GM19043 (cell line): ENCODE measurements around the gene TAF4.
A peak's percentile ranks its signal among the peaks of the same experiment; 100 is the strongest.
"Not testable (repeated sequence)": the region's sequence is repeated elsewhere in the genome, so short reads cannot be mapped to it uniquely, and the experiment has no call there.

Experiments used
- ATAC-seq: cut with Tn5 transposase; IDR thresholded peaks from one replicate; pipeline ENCODE4 v1.9.1; 2021; ENCODE audit warnings: low read depth; ENCODE audit not compliant: unreplicated experiment

The TAF4 gene

DNA sequence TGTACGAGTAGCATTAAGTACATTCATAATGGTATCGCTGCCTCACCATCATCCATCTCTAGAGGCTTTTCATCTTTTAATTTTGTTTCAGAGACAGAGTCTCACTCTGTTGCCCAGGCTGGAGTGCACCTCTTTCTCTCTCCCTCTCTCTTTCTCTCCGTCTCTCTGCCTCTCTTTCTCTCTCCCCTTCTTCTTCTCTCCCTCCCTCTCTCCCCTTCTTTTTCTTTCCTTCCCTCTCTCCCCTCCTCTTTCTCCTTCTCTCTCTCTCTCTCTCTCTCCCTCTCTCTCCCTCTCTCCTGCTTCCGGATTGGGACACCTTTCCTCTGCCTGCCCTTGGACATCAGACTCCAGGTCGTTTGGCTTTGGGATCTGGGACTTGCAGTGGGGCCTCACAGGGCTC lies 17.6 kb upstream of the TAF4 start:
- ATAC-seq = no peak

DNA sequence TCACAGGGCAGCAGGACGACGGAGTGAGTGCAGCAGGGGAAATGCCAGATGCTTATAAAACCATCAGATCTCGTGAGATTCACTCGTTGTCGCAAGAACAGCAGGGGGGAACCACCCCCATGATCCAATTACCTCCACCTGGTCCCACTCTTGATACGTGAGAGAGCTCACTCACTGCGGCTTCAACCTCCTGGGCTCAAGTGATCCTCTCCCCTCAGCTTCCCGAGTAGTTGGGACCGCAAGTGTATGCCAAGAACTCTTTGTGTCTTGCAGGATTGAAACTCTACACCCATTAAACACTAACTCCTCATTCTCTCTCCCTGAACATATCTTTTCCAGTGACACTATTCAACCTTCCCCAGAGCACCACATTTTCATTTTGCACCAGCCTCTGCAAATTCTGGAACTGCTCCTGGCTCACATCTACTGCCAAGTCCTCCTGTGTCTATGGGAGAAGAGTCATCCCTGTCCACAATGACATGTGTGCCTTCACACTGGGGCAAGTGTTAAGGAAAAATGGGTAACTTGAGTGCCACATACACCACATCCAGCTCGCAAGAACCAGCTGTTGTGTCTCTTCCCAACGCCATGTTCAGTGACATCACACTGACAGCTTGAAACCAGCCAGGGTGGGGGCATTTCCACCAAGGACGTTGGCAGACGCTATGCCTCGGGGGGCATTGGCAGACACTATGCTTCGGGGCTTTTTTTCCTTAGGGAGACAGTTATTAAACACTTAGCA lies 14.7 kb upstream of the TAF4 start:
- ATAC-seq = no peak

DNA sequence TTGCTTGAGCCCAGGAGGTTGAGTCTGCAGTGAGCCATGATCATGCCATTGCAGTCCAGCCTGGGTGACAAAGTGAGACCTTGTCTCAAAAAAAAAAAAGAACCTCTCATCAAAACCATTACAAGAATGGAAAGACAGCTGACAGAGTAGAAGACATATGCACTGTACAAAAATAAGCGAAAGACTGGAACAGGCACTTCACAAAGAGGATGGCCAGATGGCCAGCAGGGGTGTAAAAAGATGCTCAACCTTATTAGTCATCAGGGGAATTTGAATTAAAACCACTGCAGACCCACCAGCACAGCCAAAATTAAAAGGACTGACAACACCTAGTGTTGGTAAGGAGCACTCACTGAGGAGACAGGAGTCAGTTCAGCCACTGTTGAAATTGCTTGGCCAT lies 13.5 kb upstream of the TAF4 start:
- ATAC-seq = no peak

DNA sequence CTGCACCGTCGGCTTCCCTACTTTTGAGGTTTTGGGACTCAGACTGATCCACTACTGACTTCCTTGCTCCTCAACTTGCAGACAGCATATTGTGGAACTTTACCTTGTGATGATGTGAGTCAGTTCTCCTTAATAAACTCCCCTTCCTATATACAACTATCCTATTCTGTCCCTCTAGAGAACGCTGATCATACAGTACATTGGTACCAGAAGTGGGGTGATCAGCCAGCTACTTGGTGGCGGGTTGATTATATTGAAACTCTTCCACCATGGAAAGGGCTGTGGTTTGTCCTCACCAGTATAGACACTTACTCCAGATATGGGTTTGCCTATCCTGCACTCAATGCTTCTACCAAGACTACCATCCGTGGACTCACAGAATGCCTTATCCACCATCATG lies 7.6 kb upstream of the TAF4 start:
- no peak for ATAC-seq

DNA sequence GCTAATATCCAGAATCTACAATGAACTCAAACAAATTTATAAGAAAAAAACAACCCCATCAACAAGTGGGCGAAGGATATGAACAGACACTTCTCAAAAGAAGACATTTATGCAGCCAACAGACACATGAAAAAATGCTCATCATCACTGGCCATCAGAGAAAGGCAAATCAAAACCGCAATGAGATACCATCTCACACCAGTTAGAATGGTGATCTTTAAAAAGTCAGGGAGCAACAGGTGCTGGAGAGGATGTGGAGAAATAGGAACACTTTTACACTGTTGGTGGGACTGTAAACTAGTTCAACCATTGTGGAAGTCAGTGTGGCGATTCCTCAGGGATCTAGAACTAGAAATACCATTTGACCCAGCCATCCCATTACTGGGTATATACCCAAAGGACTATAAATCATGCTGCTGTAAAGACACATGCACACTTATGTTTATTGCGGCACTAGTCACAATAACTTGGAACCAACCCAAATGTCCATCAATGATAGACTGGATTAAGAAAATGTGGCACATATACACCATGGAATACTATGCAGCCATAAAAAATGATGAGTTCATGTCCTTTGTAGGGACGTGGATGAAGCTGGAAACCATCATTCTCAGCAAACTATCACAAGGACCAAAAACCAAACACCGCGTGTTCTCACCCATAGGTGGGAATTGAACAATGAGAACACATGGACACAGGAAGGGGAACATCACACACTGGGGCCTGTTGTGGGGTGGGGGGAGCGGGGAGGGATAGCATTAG lies 6.2 kb upstream of the TAF4 start:
- not testable (repeated sequence) for ATAC-seq

DNA sequence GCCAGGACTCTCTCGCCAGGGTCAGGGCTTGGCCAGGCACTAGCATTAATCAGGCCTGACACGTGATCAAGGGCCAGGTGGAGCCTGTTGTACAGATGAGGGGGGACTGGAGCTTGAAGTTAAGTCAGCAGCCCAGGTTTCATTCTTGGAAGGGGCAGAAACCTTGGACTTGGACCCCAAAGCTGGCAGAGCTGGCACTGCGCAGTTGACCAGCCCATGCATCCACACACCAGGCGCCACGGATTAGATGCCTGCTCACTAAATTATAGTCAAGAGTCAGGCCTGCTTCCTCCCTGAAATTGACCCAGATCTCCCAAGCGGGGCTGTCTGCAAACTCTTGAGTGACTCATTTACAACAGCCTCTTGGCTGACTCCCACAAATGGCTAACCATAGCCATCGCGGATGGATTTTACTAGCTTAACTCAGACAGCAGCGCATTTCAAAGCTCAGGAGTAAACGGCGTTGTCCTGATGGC lies 4.1 kb upstream of the TAF4 start:
- ATAC-seq = no peak

DNA sequence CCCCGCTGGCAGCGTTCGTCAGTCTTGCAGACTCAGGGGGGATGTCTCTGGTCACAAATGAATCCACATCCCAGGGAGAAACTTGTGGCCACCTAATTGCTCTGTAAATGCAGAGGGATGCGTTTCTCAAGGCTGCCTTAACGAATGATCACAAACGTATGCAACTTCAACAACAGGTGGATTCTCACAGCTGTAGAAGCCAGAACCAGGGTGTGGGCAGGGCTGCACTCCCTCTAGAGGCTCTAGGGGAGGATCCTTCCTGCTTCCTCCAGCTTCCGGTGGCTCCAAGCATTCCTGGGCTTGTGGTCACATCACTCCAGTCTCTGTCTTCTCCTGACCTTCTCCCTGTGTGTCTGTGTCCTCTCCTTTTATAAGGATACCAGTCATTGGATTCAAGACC lies 3.3 kb upstream of the TAF4 start:
- no peak for ATAC-seq

DNA sequence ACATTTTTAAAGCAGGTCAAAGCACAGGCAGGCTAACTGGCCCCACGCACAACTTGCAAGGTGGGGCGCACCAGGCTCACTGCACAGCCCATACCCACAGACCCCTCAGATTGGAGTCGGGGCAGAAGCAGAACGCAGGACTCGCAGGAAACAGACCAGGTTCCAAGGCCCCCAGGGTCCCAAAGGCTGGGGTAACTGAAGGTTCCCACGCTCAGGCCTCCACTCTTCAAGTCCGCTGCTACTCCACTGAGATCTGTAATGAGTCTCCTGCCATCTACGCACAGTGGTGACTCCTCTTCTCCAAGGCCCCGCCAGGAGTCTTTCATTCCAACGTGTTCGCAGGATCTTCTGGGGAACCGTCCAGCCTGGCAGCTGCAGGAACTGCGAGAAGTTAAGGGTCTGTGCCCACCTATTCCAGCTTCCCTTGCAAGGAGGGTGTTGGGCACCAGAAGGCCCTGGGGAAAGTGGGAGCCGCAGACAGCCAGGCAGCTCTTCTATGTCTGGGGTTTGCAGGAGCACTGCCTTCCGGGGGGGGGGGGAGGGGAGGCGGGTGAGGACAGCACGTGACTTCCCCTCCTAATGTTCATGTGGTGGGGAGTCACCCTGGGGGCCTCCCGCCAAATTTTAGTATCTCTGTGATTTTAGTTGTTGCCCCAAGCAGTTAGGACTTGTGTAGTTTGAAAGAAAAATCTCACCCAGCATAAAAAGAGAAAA lies 2.0 kb upstream of the TAF4 start:
- ATAC-seq = no peak

DNA sequence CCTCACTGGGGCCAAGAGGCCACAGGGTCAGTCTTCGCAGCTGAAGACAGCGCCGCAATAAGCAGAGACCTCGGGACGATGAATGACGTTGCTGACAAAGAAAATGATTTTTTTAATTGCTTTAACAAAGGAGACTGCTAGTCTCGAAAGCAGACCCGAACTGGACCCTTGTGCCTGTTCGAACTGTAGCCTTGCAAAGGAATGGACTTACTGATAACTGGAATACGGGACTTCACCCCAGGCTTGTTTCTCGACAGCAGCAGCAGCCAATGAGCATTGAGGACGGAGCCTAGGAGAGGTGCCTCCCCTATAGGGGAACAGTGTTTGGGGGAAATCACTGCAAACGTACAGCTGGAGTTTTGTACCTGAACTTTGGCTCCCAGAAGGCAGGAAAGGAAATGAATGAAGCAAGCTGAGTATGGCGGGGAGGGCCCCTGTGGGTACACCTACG lies 1.3 kb upstream of the TAF4 start:
- ATAC-seq = no peak

DNA sequence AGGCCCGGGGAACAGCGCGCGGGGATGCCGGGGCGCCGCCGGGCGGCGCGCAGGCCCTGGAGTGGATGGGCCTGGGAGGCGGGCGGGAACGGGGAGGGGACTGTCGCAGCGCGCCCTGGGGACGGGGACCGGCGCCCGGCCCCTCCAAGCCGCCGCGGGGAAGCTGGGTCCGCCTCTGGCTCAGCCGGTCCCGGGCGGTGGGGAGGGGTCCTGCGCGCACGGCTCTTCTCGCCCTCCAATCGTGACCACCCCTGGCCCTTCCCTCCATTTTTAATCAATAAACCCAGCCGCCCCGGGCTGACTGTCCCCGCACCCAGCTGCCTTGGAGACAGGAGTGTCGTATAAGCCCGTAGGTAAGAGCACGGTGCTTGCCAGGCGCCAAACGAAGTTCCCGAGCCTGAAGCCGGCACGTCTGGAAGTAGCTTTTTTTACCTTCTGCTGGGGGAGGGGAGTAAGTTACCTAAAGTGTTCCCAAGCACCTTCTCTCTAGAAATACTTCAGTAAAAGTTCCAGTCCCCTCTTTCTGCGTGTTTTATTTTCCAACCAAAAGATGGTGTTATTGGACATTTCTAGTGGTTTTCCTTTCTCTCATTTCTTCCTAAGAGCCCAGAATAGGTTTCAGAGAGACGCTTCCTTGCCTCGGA lies 780 bp upstream of the TAF4 start:
- peak; percentile 33 for ATAC-seq

DNA sequence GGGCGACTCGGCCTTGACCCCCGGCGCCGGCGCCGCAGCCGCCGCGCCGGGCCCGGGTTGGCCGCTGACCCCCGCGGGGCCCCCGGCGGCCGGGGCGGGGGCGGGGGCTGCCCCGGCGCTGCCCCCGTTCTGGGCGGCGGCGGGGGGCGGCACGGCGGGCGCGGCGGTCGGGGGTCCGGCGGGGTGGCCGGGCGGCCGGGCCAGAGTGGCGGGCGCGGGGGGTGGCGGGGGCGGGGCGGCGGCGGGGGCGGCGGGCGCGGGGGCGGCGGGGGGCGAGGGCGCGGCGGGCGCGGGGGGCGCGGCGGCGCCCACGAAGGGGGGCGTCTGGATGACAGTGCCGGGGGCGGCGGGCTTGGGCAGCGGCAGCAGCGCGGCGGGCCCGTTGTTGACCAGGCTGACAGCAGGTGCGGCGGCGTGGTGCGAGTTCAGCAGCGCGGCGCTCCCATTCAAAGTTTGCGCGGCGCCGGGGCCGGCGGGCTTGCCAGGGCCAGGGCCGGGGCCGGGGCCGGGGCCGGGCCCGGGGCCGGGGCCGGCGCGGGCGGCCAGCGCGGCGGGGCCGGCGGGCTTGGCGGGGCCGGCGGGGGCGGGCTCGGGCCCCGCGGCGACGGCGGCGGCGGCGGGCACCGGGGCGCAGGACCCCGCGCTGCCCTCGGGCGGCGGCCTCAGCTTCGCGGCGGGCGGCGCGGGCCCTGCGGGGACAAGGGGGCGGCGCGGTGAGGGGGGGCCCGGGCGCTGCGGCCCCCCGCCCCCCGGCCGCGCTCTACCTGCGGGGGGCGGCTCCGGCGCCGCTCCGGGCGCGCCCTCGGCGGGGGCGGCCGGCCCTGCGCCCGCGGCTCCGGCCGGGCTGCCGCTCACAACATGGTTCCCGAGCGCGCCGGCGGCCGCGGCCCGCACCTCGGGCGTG lies 659 bp downstream of the TAF4 start:
- peak; percentile 30 for ATAC-seq

DNA sequence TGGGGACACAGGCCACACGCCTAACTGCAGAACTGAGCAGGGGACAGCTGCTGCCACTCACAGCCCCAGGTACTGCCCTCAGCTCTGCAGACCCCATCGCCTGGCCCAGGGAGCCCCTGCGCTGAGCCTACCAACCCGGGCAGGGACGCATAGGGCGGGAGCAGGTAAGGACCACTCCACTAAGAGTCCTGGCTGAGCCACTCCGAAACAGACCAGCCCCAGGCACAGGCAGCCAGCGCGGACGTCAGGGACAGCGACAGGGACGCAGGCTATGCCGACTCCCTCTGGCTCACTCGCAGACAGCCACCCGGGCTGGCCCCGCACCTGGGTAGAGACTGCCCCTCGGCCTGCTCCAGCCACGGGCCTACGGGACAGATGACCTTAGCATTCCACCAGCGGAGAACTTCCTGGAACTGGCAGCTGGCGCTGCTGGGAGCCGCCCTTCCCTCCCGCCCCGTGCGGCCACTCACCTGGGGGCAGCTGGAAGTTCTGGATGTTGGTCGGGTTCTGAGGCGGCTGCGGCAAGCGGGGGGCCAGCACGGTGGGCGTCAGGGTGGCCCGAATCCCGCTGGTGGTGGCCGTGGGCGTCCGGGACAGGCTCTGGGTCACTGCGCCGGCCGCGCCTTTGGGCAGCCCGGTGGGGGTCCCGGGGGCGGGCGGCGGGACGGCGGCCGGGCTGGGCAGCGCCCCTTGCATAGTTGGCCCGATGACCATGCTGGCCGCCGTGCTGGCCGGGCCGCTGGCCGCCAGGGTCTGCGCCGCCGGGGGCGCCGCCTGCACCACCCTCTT lies 1.5 kb downstream of the TAF4 start:
- ATAC-seq = no peak

DNA sequence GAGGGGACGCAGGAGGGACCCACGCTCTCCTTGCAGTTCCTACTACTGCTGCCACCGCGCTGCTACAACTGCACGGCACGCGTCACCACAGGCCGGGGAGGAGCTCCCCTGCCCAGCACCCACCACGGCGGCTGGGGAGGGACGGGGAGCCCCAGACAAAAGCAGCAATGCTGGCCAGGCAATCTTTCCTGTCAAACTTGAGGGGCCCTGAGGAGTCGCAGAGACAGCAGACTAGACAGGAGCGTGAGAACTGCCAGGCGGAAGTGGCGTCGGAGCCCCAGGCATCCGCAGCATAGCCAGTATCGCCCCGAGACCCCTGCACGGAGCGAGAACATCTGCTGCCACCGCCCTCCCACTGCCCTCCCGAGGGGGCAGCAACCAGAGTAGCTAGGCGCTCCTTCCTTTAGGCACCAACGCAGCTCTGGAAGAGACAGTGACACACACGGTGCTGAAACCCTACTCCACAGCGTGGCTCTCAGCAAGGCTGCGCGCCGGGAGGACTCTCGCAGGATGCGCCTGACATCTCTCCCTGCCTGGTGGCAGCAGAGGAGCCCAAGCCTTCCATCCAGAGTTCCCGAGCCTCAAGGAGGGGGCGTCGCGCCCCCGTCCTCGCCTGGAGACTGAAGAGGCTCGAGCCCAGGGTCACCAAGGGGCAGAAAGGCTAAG lies 2.2 kb downstream of the TAF4 start:
- ATAC-seq = no peak

DNA sequence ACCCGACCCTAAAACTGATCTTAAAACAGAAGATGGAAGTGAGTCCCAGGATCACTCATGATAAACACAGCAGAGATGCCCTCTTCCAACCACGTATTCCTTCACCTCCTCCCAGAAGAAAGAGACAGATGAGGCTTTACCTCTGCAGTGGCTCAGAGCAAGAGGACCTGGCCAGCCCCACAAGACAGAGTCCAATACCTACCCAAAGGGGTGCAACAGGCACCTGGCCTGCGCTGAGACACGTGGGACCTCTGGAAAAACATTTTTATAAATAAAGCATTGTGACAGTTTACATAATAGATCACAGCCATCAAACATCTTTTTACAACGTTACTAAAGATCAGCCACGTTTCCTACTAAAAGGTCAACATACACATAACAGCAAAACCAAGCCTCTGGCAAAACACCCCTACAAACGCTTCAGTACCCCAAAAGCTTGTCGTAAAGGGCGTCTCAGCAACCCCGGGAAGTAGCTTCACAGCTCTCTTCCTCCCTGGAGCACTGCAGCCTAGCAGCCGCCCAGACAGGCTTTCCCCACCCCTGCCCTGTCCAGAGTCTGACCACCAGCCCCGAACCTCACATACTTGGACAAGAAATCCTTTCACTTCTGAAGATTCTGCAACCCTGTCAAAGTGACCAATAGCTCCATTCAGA lies 2.9 kb downstream of the TAF4 start:
- no peak for ATAC-seq

DNA sequence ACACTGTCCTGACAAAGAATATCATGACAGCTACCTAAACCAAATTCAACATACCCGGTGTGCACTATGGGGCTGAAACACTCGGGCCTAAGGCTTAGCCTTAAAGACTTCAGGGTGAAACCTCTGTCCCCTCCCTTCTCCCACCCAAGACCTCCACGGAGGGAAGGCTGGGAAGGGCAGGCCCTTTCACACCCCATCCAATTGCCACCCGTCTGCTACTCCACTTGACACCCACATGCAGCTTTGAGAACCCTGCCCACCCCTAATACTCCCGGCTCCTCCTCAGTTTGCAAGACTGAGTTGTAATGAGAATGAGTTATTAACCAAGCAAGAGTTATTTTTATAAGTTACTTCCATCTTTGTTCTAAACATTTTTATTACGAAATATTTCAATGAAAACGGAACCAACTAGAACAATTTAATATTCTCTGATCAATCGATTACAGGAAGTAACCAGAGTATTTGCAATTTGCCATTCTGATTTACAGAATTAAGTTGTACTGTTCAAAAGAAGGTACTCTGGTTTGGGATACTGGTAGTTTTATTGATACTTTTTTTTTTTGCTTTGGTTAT lies 3.7 kb downstream of the TAF4 start:
- ATAC-seq = no peak

DNA sequence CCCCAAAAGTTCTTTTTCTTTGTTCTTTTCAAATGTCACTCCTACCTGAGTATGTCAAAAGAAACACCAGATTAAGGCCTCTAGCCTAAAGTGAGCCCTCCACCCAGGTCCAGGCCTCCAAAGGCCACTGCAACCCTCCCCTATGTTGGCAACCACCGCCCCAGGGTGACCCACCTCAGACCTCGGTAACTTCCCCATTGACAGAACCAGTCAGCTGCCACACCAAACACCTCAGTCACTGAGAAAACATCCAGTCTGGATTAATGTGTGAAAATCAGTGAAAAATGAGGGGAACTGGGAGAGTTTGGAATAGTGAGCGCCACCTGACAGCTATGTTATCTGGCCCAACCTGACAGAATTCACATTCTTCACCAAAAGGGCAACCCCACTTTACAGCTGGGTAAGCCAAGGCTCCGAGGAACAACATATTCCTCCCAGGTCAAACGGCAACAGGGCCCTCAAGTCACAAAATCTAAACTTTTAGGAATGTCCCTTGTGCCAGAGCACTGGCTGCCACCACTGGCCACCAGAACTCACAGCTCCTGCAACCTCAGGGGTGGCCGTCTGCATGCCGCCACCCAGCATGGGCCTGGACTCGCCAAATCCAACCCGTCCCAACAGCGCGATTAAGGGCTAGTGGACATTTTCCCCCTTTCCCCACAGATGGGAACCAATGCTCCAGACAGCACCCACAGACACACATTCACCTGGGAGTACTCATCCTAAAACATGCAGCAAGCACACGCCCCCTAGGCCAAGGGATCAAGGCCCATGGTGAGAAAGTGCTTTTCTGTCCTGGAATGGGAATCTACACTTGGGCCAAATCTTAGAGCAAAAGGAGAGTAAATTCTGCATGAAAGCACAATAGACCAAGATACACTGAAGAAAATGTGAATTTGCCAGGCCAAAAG lies 4.8 kb downstream of the TAF4 start:
- ATAC-seq = no peak
